ENCODE data around the gene MPHOSPH10. TPM values are rescaled to one million over a fixed set of nuclear protein-coding genes. Genes with fewer than 3 reads are reported as not detected.

The MPHOSPH10 gene
- polyA plus RNA-seq, 1 of the 3 experiments (the other 2 are of a cell fraction): 8.7 TPM

DNA sequence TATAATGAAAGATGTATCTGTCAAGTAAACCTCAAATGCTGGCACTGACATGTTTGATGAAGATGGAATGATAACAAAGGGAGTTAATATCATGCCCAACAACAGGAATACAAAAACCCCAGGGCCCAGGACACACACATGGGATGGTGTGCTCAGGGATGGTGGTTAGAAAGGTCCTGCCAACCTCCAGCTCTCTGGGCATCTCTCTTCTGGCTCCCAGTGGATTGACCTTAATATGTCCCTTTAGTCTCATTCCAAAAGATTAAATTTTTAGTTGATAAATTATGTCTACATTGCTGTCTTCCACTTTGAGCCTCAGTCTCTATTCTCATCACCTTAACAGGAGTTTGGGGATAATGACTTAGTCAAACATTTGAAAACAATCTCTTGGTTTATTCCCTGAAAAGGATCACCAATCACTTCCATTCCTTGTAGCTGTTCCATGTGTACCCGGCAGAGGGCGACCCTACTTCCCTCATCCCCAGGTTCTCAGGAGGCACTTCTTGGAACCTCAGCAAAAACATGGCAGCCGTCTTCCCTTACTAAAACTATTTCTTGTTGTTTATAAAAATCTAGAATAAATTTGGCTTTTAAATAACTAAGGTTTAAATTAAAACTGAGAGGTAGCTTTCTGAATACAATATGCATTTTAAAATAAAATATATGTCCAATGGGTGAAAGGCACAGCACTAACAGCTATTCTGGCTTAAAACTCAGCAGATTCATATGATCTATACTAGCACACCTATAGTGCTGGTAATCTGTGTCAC is 30.1 kb upstream of the MPHOSPH10 start (continued):
- peak; percentile 70; the same call in 1 of the 2 replicates for TF ChIP-seq YY1 (IDR thresholded peaks at IDR 0.05; ENCODE audit: low read depth)
- TF ChIP-seq SMC3 (IDR thresholded peaks at IDR 0.05; ENCODE audit: low read depth, low read length): peak; percentile 50

DNA sequence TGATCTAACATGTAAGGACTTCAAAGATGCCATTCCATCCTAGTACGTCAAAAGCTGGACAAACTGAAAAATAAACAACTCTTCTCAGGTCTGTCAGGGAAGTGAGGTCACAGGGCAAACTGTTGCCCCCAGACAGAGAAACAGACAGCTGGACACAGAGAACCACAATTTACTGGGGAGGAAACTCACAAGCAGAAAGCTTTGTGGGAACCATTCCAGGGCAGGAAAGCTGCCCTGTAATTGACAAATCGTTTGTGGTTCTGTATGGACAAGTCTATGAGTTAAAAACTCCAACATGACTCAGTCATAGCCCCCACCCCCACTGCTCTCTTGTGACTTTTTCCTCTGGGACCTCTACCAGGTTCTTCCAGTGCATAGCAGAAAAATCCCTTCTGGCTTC is 28.8 kb upstream of the MPHOSPH10 start:
- Histone ChIP-seq H4K20me1 (ENCODE audit: insufficient read depth) (no peaks in the 10 kb centered on the region), H3K36me3 (replicated peaks in 1 of 2; ENCODE audit: control insufficient read depth in 1 of 2, insufficient read depth in 2 of 2, low read length in 1 of 2) (no peaks in the 10 kb centered on the region), H3K4me3 (ENCODE audit: low read depth in 2 of 2, low read length in 1 of 2) (no peak overlapping the region), H3K79me2 (ENCODE audit: insufficient read depth) (no peaks in the 10 kb centered on the region), H3K4me2 (no peak overlapping the region), H3K27me3 (ENCODE audit: insufficient read depth) (no peaks in the 10 kb centered on the region), H2AFZ (ENCODE audit: low read depth) (no peak overlapping the region), H3K27ac (ENCODE audit: low read depth in 2 of 2, low read length in 1 of 2) (0 out of 4 replicates have a peak overlapping the region, but pooled peaks of 1 of the 2 experiments have one; percentile 4), H3K9me2 (no peaks in the 10 kb centered on the region), H3K9ac (no peak overlapping the region), H3K9me3 (no peaks in the 10 kb centered on the region), H3F3A (replicated peaks; ENCODE audit: insufficient read depth) (no peaks in the 10 kb centered on the region), H3K4me1 (ENCODE audit: control insufficient read depth in 1 of 2, insufficient read depth in 2 of 2, low read depth in 1 of 2, low read length in 1 of 2) (no peaks in the 10 kb centered on the region)
- ChIA-PET POLR2A (no interaction called here), CTCF (interaction anchor here (1.0 to 2.7 kb wide), 7 partner anchors 9 to 231 kb away, joined by 3 to 24 read pairs (median 4); partner anchors contain the start of gene MPHOSPH10)
- WGBS (ENCODE audit: low lambda C conversion rate): 40% methylated on average over 2 of the region's 2 CpGs
- TF ChIP-seq GABPA (IDR thresholded peaks at IDR 0.05; ENCODE audit: low read depth): no peak
- TF ChIP-seq NRF1 (IDR thresholded peaks at IDR 0.05; ENCODE audit: low read depth, low read length): no peak
- TF ChIP-seq MXI1 (IDR thresholded peaks at IDR 0.05; ENCODE audit: low read depth, low read length): no peak
- no peak for TF ChIP-seq SIN3A (IDR thresholded peaks at IDR 0.05; ENCODE audit: borderline replicate concordance, low read depth, low read length)
- TF ChIP-seq, protein P1, sequence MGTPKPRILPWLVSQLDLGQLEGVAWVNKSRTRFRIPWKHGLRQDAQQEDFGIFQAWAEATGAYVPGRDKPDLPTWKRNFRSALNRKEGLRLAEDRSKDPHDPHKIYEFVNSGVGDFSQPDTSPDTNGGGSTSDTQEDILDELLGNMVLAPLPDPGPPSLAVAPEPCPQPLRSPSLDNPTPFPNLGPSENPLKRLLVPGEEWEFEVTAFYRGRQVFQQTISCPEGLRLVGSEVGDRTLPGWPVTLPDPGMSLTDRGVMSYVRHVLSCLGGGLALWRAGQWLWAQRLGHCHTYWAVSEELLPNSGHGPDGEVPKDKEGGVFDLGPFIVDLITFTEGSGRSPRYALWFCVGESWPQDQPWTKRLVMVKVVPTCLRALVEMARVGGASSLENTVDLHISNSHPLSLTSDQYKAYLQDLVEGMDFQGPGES (IDR thresholded peaks at IDR 0.05; ENCODE audit: low read depth, low read length): no peak
- no peak for TF ChIP-seq SMC3 (IDR thresholded peaks at IDR 0.05; ENCODE audit: low read depth, low read length)
- TF ChIP-seq TEAD4 (IDR thresholded peaks at IDR 0.05; ENCODE audit: borderline replicate concordance, insufficient read depth): no peak
- TF ChIP-seq TCF12 (IDR thresholded peaks at IDR 0.05): no peak
- TF ChIP-seq, protein P2, sequence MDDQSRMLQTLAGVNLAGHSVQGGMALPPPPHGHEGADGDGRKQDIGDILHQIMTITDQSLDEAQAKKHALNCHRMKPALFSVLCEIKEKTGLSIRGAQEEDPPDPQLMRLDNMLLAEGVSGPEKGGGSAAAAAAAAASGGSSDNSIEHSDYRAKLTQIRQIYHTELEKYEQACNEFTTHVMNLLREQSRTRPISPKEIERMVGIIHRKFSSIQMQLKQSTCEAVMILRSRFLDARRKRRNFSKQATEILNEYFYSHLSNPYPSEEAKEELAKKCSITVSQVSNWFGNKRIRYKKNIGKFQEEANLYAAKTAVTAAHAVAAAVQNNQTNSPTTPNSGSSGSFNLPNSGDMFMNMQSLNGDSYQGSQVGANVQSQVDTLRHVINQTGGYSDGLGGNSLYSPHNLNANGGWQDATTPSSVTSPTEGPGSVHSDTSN (IDR thresholded peaks at IDR 0.05): no peak
- TF ChIP-seq, protein P3, sequence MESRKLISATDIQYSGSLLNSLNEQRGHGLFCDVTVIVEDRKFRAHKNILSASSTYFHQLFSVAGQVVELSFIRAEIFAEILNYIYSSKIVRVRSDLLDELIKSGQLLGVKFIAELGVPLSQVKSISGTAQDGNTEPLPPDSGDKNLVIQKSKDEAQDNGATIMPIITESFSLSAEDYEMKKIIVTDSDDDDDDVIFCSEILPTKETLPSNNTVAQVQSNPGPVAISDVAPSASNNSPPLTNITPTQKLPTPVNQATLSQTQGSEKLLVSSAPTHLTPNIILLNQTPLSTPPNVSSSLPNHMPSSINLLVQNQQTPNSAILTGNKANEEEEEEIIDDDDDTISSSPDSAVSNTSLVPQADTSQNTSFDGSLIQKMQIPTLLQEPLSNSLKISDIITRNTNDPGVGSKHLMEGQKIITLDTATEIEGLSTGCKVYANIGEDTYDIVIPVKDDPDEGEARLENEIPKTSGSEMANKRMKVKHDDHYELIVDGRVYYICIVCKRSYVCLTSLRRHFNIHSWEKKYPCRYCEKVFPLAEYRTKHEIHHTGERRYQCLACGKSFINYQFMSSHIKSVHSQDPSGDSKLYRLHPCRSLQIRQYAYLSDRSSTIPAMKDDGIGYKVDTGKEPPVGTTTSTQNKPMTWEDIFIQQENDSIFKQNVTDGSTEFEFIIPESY (IDR thresholded peaks at IDR 0.05; ENCODE audit: borderline replicate concordance, low read depth): no peak
- TF ChIP-seq, protein P4, sequence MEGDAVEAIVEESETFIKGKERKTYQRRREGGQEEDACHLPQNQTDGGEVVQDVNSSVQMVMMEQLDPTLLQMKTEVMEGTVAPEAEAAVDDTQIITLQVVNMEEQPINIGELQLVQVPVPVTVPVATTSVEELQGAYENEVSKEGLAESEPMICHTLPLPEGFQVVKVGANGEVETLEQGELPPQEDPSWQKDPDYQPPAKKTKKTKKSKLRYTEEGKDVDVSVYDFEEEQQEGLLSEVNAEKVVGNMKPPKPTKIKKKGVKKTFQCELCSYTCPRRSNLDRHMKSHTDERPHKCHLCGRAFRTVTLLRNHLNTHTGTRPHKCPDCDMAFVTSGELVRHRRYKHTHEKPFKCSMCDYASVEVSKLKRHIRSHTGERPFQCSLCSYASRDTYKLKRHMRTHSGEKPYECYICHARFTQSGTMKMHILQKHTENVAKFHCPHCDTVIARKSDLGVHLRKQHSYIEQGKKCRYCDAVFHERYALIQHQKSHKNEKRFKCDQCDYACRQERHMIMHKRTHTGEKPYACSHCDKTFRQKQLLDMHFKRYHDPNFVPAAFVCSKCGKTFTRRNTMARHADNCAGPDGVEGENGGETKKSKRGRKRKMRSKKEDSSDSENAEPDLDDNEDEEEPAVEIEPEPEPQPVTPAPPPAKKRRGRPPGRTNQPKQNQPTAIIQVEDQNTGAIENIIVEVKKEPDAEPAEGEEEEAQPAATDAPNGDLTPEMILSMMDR (IDR thresholded peaks at IDR 0.05): no peak
- TF ChIP-seq, protein P5, sequence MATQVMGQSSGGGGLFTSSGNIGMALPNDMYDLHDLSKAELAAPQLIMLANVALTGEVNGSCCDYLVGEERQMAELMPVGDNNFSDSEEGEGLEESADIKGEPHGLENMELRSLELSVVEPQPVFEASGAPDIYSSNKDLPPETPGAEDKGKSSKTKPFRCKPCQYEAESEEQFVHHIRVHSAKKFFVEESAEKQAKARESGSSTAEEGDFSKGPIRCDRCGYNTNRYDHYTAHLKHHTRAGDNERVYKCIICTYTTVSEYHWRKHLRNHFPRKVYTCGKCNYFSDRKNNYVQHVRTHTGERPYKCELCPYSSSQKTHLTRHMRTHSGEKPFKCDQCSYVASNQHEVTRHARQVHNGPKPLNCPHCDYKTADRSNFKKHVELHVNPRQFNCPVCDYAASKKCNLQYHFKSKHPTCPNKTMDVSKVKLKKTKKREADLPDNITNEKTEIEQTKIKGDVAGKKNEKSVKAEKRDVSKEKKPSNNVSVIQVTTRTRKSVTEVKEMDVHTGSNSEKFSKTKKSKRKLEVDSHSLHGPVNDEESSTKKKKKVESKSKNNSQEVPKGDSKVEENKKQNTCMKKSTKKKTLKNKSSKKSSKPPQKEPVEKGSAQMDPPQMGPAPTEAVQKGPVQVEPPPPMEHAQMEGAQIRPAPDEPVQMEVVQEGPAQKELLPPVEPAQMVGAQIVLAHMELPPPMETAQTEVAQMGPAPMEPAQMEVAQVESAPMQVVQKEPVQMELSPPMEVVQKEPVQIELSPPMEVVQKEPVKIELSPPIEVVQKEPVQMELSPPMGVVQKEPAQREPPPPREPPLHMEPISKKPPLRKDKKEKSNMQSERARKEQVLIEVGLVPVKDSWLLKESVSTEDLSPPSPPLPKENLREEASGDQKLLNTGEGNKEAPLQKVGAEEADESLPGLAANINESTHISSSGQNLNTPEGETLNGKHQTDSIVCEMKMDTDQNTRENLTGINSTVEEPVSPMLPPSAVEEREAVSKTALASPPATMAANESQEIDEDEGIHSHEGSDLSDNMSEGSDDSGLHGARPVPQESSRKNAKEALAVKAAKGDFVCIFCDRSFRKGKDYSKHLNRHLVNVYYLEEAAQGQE (IDR thresholded peaks at IDR 0.05; ENCODE audit: low read depth, low read length): no peak
- no peak for TF ChIP-seq MEF2A (IDR thresholded peaks at IDR 0.05; ENCODE audit: borderline replicate concordance, low read depth)
- TF ChIP-seq ELF1 (IDR thresholded peaks at IDR 0.05): no peak
- no peak for DNase-seq

Measured in SK-N-SH (cell line).